ENCODE data around the gene WWTR1.

The WWTR1 gene

DNA sequence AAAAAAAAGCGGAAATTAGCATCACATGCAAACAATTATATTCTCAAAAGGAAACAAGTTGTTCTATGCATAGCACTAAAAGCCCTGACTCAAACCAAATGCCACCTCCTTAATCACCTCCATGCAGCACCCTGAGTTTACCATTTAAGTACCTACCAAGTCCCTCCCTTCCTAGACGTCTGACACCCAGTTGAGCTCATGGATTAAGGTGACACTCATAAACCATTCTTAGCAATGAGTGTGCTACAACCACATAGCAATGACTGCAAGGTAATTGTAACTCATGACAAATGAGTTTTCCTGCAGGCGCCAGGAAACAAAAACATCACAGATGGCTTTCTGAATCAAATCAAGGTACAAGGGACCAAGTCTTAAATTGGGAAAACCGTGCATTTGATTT lies 32.0 kb downstream of the WWTR1 start:
- DNase-seq (ENCODE audit: low read depth in 3 of 3, low spot score in 1 of 3) = no peak

DNA sequence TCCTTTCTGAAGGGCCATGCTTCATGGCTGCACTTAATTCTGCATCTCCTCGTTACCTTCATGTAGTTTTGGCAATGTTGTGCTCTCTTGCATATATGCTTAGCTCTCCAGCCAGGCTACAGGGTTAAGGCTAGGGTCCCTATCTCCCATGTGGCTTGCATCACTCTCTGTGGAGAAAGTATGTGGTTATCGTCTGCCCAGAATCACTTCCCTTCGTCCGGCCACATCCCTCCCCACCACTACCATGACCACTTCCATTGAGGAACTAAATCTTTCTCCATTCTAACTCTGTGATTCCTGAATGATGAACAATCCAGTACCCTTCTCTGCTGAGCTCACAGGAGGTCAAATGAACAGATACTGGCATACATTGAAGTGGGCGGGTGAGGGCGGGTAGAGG lies 34.0 kb downstream of the WWTR1 start:
- no peak for DNase-seq (ENCODE audit: low read depth in 3 of 3, low spot score in 1 of 3)

DNA sequence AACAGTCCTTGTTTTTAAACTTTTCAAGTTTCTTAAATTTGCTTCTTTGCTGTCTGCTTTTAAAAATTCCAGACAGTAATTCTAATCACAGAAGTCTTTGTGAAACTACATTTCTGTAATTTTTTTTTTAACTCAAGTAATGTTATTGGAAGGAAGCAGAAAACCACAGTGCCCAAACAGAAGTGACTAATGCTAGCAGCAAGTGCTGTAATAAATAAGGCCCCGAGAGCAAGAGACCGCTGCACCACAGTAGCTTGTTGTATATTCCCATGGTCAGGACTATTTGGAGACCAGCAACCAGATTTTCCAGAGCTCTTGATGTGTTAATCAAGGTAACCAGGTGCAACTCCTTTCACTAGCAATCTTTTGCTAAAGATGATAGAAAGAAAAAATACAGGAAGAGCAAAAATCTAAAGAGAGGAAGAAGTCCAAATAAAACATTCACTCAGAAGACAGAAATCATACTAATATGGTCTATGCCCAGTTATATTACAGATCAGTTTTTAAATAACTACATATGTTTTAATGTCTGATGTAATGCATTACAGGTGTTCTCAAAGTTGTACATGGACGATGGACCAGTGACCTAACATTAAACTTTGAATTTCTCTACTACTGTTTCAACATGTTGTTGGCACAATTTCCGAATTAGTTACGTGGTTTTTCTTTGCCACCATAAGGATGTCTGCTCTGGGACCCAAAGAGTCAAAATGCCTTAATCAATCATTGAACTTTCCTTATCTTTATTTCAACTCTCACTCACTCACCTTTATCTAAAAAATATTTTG lies 36.4 kb downstream of the WWTR1 start:
- DNase-seq (ENCODE audit: low read depth in 3 of 3, low spot score in 1 of 3) = no peak

DNA sequence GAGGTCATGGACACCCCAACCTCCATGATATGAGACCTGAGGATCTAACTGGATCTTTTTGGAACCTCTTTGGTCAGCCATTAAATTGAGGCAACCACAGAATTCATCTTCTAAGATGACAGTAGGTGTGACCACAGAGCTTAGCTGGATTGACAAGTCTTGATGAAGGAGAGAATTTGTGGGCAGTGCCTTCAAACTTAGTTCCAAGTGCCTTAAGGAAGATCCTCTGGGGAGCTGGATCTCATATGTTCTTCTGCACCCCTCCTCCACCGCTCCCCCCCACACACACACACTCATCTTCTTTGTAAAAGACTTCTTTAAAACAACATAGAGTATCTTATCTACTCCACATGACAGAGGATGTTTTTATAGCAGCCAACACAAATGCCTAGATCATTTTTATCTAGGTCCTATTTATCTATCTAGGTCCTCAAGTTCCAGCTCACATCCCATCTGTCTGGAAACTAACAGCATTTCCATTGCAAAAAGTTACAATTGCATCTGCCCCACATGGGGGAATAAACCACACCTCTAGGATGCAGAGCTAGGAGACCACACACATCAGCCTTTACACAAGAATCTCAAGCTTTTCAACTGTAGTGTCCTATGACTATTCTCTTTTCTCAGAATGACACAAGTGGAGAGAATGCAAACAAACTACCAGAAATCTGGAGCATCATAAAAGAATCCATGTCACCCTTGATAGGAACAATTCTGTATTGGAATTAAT lies 37.4 kb downstream of the WWTR1 start:
- DNase-seq (ENCODE audit: low read depth in 3 of 3, low spot score in 1 of 3) = no peak

DNA sequence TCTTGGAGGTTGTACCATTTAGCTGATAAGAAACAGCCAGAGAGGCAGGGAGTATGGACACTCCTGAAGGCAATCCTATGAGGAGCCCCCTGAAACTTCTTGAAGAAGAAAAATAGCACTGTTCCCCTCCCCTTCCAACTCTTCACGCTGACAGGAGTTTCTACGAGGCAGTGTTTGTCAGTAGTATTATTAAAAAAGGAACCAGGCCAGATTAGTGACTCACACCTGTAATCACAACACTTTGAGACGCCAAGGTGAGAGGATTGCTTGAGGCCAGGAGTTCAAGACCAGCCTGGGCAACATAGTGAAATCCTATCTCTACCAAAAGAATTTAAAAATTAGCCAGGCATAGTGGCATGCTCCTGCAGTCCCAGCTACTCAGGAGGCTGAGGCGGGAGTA lies 38.7 kb downstream of the WWTR1 start:
- DNase-seq (ENCODE audit: low read depth in 3 of 3, low spot score in 1 of 3) = no peak

DNA sequence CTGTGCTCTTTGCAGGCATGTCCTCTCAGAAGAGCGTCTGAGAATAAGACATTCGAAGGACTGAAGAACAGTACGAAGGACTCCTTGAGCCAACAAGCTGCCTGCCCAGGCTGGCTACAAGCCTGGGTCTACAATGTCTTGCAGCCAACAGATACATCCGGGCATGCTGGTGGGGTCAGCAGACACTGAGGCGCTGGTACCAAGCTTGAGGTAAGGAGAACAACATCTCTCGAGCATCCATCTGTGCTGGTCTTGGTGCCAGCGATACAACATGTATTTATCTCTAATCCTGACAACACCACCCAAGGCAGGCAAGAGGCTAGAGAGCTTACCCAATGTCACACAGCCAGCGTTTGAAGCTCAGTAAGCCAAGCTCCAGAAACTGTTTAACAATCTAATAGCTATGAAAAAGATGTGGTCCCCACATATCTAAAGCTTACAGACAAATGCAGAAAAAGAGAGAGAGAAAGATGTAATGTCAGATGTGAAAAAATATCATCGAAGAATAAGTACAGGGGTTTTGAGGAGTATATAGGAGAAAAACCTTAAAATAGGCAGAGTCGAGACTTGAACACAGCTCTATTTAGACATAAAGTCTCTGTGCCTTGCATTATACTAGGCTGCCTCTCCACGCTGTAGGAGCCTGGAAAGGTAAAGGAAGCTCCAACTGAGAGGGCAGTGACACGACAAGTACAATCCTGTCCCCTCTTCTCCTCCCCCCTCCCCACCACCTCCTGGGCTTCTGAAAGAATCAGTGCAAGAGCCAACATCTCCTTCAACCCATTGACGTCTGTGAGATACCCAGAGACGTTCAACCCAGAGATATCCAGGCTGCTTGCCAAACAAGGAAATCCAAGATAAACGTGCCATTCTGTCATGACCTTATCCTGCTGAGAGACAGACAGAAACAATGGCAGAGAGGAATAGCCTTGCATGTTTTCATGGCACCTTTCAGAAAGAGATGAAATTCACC lies 39.4 kb downstream of the WWTR1 start:
- no peak for DNase-seq (ENCODE audit: low read depth in 3 of 3, low spot score in 1 of 3)

DNA sequence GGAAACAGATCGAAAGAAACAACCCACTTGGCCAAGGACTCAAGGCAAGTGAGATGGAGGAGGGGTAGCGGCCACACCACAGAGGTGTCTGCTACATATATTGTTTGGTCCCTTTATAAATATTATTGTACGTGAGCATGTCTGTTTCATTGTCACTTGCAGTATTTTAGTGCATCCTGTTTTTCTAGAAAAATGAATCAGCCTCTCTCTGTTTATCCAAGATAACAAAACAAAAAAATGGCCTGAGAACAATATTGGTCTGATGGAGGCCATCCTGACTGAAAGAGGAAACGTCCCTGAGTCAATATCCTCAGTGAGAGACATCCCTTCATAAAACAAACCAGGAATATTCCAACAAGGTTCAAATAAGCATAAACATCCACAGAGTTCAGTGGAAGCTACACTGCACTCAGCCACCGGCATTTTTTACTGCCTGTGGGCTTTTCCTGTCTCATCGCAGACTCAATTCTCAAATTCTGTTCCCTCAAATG lies 42.0 kb downstream of the WWTR1 start:
- no peak for DNase-seq (ENCODE audit: low read depth in 3 of 3, low spot score in 1 of 3)

DNA sequence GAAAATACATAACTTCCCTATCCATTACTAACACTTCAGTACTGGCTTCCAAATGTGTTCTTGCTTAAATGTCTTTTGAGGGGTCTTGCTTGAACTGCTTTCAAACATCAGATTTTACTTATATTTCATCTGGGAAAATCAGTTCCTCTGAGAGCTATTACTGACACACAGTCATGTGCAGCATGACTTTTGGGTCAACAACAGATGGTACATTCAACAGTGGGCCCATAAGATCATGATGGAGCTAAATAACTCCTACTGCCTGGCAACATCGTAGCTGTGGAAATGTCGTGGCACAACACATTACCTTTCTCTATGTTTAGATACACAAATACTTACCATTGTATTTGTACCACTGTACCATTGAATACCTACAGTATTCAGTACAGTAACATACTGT lies 43.8 kb downstream of the WWTR1 start:
- no peak for DNase-seq (ENCODE audit: low read depth in 3 of 3, low spot score in 1 of 3)

DNA sequence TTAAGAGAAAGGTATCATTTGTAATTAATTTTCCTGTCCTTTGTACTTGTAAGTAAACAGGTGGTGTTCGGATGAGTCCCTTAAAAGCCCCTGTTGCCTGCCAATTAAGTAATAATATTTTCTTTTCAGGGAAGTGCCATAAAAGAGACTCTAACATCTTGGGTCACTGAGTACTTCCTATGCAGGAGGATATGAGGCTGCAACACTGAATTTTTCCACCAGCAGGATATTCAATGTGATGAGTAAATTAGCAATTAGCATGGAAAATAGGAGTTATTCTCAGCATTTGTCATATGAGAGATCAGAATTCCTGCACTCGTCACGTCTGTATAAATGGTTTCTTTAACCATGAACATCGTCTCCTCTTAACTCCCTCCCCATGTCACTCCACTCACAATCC lies 45.4 kb downstream of the WWTR1 start:
- no peak for DNase-seq (ENCODE audit: low read depth in 3 of 3, low spot score in 1 of 3)

DNA sequence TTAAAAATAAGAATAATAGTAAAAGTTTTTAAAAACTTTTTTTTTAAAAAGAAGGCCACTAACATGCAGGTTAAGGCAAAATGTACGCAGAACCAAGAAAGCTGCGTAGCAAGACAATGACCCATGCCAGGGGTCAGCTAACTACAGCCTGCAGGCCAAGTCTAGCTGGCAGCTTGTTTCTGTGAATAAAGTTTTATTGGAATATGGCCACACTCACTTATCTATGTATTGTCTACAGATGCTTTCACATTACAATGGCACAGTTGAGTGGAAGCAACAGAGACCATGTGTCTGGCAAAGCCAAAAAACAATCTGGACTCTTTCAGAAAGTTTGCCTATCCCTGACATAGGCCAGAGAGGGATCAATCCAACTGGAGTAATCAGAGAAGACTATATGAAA lies 46.7 kb downstream of the WWTR1 start:
- DNase-seq (ENCODE audit: low read depth in 3 of 3, low spot score in 1 of 3) = no peak

DNA sequence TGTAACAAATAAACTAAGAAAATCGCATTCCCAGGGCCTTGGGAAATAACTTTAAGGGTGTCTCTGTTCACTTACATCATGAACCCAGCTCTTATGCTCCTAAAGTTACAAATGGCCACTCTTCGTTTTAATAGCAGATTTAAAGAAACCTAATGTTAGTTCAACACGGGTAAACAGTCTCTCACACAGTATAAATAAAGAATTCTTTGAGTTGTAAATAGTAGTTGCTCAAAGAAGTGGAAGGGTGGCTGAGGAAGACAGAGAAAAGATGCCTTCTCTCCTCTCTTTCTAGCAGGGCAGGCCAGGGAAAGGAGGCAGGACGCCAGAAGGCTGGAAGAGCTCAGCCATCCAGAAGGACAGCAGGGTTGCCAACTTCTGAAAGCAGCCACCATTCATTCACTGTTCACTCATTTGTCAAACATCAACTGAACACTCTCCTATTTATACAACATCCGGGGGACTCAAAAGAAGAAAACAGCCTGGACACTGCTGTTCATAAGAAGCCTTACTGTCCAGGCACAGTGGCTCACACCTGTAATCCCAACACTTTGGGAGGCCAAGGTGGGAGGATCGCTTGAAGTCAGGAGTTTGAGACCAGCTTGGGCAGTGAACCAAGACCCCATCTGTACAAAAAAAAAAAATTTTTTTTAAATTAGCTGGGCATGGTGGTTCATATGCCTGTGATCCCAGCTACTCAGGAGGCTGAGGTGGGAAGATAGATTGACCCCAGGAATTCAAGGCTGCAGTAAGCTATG lies 47.3 kb downstream of the WWTR1 start:
- DNase-seq (ENCODE audit: low read depth in 3 of 3, low spot score in 1 of 3) = no peak

DNA sequence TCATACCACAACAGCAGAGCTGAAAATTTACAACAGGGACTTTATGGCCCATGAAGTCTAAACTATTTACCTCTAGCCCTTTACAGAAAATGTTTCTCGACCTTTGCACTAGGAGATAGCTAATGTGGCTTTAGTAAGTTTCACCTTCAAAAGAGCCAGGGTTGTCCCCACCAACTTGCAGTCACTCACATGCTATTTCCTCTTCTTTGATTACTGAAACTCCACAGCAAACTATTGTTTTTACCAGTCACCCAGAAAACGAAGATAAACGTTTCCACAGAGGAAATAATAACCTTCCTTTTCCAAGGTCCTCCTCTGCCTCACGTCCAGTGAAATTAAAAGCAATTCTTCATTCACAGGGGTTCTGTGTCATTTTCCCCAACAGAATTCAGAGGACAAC lies 48.2 kb downstream of the WWTR1 start:
- no peak for DNase-seq (ENCODE audit: low read depth in 3 of 3, low spot score in 1 of 3)

DNA sequence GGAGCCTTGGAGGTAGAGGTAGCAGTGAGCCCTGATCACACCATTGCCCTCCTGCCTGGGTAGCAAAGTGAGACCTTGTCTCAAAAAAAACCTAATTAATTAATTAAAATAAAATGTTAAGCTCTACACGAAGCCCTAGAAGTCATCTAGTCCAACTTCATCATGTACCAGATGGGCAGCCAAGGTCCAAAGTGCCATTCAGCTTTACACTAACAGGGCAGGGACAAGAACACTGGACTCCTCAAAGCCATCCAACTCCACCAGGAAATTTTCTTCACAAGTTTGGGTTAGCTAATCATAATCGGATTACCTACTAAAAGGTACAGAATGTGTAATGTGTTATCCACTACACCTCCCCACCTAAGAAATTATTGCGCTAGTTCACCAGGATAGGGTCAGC lies 48.8 kb downstream of the WWTR1 start:
- no peak for DNase-seq (ENCODE audit: low read depth in 3 of 3, low spot score in 1 of 3)

DNA sequence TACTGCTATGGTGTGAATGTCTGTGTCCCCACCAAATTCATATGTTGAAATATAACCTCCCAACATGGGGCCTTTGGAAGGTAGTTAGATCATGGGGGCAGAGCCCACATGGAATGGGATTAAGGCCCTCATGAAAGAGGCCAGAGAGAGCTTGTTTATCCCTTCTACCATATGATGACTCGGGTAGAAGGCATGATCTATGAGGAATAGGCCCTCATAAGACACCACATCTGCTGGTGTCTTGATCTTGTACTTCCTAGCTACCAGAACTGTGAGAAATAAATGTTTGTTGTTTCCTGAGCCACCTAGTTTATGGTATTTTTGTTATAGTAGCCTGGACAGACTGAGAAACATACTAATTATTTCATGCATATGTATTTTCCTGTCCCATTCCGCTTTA lies 51.9 kb downstream of the WWTR1 start:
- no peak for DNase-seq (ENCODE audit: low read depth in 3 of 3, low spot score in 1 of 3)

DNA sequence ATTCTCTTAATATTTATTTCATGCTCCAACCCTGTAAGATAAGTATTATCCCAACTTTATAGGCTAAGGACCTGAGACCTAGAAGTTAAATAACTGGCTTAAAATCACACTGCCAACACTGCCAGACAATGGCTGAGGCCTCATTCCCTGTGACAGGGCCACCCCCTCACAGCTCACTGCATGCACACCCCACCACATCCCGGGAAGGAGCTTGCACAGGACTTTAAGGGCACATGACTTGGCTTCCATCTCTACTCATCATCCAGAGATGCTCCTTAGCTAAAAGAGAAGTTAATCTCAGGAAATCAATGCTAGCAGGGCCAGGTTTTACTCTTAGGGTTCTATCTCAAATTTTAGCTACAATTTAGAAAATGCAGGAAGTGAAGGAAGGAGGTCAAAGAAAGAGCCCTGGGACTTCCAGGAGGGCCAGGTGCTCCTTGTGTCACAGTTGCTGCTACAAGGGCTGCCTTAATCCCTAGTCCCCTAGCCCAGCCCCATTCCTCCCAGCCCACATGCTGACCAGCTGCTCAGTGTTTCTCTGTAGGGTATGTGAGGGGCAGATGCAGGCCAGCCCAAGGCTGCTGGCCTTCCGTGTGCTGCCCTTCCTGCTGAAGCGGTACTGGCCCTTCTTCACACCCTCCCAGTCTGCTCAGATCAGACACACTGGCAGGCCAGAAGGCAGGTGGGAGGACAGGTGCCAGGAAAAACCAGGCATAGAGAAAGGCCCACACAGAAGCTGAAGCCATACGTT lies 53.5 kb downstream of the WWTR1 start:
- DNase-seq (ENCODE audit: low read depth in 3 of 3, low spot score in 1 of 3) = no peak

DNA sequence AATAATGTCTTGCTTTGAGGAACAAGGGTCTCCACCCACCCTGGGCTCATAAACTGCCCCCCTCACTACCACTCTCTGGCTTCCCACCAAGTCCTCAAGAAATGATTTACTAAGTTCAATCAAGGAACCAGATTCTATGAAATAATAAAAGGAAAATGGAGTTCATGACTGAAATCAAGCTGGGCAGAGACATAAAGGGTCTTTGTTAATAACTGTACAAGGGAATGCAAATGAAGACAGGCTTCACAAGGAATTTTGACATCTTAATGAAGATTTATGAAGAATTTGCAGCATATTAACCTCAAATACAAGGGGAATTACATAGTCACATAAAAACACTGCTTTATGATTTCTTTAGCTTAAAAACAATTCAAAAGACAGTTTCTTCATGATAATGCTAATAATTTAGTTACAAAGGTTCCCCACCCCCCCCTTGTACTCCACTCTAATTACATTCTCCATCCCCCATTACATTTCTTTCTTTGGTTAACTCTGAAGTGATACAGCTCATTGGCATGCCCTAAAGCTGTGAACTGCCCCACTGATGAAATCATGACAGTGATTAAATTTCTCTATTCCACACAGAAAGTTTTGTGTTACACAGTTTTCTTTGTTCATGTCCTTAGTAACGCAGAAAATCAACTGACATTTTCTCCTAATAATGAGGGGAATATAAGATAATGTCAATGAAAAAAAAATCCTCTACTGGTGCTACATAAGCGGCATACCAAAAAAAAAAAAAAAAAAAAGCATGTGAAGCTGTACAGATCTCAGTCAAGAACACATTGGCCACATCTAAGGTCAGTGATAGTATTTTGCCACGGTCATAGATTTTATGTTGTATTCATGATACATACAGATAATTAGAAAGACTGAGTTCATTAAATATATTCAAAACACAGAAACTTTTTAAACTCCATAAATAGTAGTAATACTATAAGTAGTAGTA lies 54.4 kb downstream of the WWTR1 start:
- no peak for DNase-seq (ENCODE audit: low read depth in 3 of 3, low spot score in 1 of 3)

DNA sequence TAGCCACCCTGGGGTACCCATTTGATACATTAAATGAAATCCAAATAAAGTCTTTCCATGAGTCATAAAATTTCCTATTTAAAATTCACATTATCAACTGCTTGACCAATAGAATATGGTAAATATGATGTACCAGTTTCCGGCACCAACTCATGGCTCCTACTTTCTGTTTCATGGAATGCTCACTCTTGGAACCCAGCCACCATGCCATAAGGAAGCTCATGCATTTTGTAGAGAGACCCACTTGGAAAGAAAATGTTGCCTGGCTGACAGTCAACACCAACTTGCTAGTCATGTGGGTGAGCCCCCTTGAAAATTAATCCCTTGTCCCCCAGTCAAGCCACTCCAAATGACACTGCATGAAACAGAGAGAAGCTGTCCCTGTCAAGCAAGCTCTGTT lies 57.2 kb downstream of the WWTR1 start:
- no peak for DNase-seq (ENCODE audit: low read depth in 3 of 3, low spot score in 1 of 3)

DNA sequence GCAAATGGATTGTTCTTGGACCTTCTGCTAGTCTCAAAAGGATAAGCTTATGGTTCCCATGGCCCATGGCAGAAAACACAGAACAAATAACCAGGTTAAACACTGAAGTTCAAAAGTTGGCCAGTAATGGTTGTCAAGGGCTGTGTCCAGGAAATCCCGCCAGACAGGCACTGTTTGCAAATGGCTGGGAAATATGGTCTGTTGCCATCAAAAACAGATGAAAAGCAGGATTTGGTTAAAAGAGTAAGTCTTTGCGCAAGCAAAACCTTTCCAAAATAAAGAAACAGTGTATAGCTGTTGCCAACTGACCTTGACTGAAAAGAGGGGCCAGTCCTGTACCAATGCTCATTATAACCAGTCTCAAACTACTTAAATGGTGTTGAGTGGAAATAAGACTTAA lies 58.6 kb downstream of the WWTR1 start:
- DNase-seq (ENCODE audit: low read depth in 3 of 3, low spot score in 1 of 3) = no peak

Measured in stimulated activated CD4-positive, alpha-beta T cell treated with anti-CD3 and anti-CD28 coated beads, TNF-alpha, amount 100 ng/mL, for 1 hour (primary cell).